T-helper 1 cell treated with Interleukin-12 subunit alpha and Interleukin-12 subunit beta and Interleukin-4 antibody, amounts not matched to agents 30 μg/mL and 1 μg/mL, for 36 hours (primary cell): Measurements from ENCODE around the gene GORASP2.

Experiments
- H3K27ac Mint-ChIP-seq: one replicate; pipeline ENCODE4 v1.8.0; 2021; ENCODE audit warnings: mild to moderate bottlenecking, mixed read lengths
- H3K27me3 Mint-ChIP-seq: one replicate; pipeline ENCODE4 v1.8.0; 2021; ENCODE audit warnings: low read depth, mixed read lengths
- H3K36me3 Mint-ChIP-seq: one replicate; pipeline ENCODE4 v1.8.0; 2021; ENCODE audit warnings: low read depth, mixed read lengths
- H3K4me1 Mint-ChIP-seq: one replicate; pipeline ENCODE4 v1.8.0; 2021; ENCODE audit warnings: low read depth, mixed read lengths
- H3K4me3 Mint-ChIP-seq: one replicate; pipeline ENCODE4 v1.8.0; 2021; ENCODE audit warnings: mild to moderate bottlenecking, moderate library complexity, mixed read lengths
- H3K9me3 Mint-ChIP-seq: one replicate; pipeline ENCODE4 v1.8.0; 2021; ENCODE audit warnings: mixed read lengths

GORASP2 gene

DNA sequence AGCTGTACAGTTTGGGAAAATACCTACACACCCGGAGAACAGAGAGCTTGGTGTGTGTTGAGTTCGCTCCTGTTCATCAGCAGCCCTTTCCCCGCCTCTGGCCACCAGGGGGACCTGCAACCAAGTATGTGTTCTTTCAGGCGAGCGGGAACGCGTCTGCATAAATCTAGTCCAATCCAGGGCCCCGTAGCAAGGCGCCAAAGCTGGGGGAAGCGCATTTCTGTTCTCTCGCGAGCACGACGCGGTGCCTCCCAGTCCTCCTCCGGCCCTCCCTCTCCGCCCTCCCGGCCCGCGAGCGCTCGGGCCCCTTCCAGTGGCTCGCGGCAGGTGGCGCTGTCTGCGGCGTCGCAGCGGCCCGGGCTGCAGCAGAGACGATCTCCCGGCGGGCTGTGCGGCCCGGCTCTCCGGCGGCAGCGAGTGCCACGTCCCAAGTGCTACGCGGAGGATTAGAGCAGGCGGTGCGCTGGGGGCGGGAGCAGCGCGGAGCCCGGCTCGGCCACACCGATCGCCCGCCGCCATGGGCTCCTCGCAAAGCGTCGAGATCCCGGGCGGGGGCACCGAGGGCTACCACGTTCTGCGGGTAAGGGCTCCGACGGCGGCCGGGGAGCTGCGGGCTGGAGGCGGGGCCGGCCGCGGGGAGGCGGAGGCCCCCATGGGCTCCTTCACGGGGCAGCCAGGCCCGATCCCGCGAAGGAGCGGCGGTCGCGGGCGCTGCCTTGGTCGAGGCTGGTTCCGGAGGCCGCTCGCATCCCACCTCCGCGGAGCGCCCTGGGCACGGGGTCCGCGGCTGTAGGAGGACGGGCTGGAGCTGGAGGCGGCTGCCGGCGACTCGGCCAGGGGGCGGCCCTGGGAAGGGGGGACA lies at the start of gene GORASP2:
Gene GORASP2 (plus strand): TSS at position 430 of the 862 bp plus-strand sequence. CDS start 88 bp downstream, at position 518.
- Mint-ChIP-seq H3K4me1 (peaks cover 36% of the 10 kb centered on the region), H3K9me3 (peaks cover 10% of the 10 kb centered on the region), H3K4me3 (peak within 1 kb of the TSS; percentile 91)

DNA sequence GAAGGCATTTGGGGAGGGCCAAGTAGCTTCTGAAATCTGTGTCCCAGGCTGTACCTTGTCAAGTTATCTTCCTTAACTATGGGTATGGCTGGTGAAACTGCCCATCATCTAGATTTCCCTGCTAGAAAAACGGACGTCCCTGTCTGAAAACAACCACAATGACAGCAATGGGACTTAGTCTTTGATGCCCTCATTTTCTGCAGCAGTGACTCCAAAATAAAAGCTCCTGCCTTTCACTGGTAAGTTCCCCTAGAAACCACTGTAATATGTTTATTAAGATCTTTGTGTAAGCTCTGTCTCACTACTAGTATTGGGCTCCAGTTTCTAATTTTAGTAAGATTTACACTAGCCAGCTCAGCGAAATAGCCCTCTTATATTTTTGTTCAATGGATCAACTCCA lies 47.2 kb upstream of the GORASP2 start:
- H3K36me3 Mint-ChIP-seq = no peaks in the 10 kb centered on the region
- peaks cover 8% of the 10 kb centered on the region for H3K4me1 Mint-ChIP-seq
- H3K9me3 Mint-ChIP-seq = no peaks in the 10 kb centered on the region

More for the DNA sequence above, at the start of gene GORASP2:
- no peaks in the 10 kb centered on the region for H3K27me3 Mint-ChIP-seq
- H3K27ac Mint-ChIP-seq = peak within 1 kb of the TSS; percentile 91
- peaks cover 8% of the 10 kb centered on the region for H3K36me3 Mint-ChIP-seq

DNA sequence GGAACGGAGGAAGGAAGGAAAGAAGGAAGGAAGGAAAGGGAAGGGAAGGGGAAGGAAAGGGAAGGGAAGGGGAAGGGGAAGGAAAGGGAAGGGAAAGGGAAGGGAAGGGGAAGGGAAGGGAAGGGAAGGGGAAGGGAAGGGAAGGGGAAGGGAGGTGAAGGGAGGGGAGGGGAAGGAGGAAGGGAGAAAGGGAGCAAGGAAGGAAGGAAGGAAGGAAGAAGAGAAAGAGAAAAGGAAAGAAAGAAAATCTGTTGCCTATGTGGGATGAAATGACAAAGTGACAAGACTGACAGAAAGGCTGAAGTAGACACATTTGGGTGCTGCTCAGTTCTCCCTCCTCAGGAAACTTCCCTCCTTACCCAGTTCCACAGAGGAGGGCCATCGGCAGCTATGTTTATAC lies 46.3 kb upstream of the GORASP2 start:
- no peak overlapping the region for H3K27ac Mint-ChIP-seq
- no peaks in the 10 kb centered on the region for H3K9me3 Mint-ChIP-seq
- peaks cover 28% of the 10 kb centered on the region for H3K27me3 Mint-ChIP-seq
- H3K36me3 Mint-ChIP-seq = no peaks in the 10 kb centered on the region
- peaks cover 8% of the 10 kb centered on the region for H3K4me1 Mint-ChIP-seq
- H3K4me3 Mint-ChIP-seq = no peak overlapping the region

More for the DNA sequence above, 47.2 kb upstream of the GORASP2 start:
- Mint-ChIP-seq H3K4me3 (no peak overlapping the region), H3K27ac (no peak overlapping the region), H3K27me3 (peaks cover 28% of the 10 kb centered on the region)

DNA sequence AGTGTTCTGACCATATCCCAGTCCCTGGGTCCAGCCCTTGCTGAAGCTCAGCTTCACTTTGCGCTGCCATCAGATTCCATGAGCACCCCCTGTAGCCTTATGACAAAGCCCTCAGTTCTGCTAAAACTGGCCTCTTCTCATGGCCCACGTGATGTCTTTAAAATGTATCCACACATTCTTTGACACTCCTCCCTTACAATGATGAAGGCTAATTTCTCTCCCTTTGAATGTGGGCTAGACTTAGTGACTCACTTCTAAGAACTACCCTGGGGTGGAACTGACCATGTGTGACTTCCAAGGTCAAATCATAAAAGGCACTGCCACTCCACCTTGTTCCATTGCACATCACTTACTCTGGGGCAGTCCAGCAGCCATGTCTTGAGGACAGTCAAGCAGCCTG lies 45.4 kb upstream of the GORASP2 start:
- no peaks in the 10 kb centered on the region for H3K9me3 Mint-ChIP-seq

DNA sequence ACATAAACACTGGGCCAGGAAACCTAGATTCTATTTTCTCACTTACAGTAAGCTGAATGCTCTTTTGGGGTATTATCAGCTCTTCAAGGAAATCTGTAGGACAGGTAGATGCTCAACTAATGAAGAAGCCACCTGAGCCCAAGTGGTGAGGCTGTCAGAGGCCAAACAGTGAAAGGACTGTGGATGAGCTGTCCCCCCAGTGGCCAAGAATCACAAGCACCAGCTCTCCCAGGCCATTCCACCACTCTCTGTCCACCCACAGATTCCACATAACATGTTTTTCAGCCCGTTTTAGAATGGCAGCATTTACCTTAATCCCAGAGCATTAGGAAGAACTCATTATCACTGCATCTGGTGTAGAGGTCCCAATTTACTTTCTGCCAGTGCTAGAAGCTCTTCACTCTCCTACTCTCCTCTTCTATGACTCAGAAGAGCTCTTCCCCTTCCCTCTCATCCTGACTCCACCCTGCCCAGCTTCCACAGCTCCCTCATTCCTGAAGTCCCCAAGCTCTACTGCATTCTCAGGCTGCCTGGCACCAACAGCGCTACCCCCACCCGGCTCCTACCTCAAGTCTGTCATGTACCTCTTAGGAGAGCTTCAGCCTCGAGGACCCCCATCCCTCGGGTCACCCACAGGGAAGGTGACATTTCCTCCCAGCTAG lies 43.8 kb upstream of the GORASP2 start:
- Mint-ChIP-seq H3K4me1 (no peaks in the 10 kb centered on the region), H3K27me3 (peaks cover 34% of the 10 kb centered on the region), H3K36me3 (no peaks in the 10 kb centered on the region), H3K4me3 (no peak overlapping the region), H3K27ac (no peak overlapping the region), H3K9me3 (no peaks in the 10 kb centered on the region)

More for the DNA sequence above, 45.4 kb upstream of the GORASP2 start:
- no peak overlapping the region for H3K27ac Mint-ChIP-seq
- H3K27me3 Mint-ChIP-seq = peaks cover 31% of the 10 kb centered on the region
- no peak overlapping the region for H3K4me3 Mint-ChIP-seq
- peaks cover 1% of the 10 kb centered on the region for H3K4me1 Mint-ChIP-seq
- H3K36me3 Mint-ChIP-seq = no peaks in the 10 kb centered on the region

DNA sequence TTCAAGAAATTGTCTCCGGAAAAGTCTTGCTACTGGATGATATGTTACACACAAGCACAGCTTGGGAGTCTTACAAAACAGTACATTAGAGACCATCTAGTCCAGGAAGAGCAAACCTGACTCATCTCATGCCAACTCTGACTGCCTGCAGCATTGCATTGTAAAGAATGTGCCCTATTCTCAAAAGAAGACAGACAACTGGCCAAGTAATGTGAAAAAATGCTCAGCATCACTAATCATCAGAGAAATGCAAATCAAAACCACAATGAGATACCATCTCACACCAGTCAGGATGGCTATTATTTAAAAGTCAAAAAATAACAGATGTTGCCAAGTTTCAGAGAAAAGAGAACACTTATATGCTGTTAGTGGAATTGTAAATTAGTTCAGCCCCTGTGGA lies 42.7 kb upstream of the GORASP2 start:
- Mint-ChIP-seq H3K9me3 (no peaks in the 10 kb centered on the region), H3K4me3 (no peak overlapping the region), H3K27ac (no peak overlapping the region), H3K36me3 (no peaks in the 10 kb centered on the region), H3K27me3 (peaks cover 37% of the 10 kb centered on the region), H3K4me1 (no peaks in the 10 kb centered on the region)

DNA sequence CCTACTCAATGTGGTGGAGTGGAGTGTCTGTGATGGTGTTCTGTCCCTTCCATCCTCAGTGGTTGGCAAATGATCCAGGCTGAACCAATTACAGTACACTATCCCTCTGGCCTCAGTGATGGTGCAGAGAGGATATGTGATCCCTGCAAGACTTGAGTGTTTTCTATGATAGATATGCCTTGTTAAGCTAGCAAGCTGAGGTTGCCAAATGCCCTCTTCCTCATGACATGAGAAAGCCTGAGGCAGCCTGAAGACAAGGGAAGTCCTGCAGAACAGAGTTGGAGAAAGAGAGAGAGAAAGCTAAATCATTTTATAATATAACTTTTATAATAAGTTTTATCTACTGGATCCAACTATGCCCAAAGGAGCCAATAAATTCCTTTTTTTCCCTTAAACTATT lies 41.6 kb upstream of the GORASP2 start:
- Mint-ChIP-seq H3K27me3 (peaks cover 26% of the 10 kb centered on the region), H3K27ac (no peak overlapping the region), H3K36me3 (no peaks in the 10 kb centered on the region), H3K9me3 (no peaks in the 10 kb centered on the region), H3K4me3 (no peak overlapping the region), H3K4me1 (no peaks in the 10 kb centered on the region)

DNA sequence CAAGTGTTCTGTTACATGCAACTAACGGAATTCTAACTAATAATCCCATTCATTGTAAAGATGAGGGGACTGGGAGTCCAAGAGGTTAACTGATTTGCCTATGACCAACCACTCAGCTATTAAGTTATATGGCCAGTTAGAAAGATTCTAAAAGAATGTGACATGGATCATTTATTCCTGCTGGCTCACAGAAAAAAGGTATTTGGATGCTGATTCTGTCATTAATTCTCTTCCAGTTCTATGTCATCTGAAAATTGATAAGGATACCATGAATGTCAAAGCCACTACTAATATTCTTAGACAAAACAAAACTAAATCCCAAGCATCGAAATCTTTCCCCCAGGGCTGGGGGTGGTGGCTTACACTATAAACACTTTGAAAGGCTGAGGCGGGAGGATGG lies 41.2 kb upstream of the GORASP2 start:
- Mint-ChIP-seq H3K36me3 (no peaks in the 10 kb centered on the region), H3K9me3 (no peaks in the 10 kb centered on the region), H3K4me1 (no peaks in the 10 kb centered on the region), H3K27me3 (peaks cover 24% of the 10 kb centered on the region), H3K4me3 (no peak overlapping the region), H3K27ac (no peak overlapping the region)

DNA sequence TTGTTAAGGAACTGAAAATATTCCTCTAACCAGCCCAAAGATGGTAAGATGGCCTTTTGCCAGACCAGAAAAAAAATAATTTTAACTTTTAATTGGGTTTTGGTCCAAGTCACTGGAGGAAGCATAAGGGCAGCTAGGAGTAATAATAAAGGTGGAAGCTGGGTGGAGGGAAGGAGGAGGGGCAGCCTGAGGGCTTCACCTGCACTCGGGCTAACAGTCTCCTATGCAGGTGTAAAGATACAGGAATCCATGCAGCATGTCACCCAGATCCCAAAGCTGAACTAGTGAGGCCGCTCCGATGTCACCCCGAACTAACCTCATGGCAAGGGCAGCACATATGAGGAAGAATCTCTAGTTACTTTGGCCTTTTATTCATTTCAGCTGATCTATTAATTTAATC lies 37.2 kb upstream of the GORASP2 start:
- no peak overlapping the region for H3K4me3 Mint-ChIP-seq
- no peak overlapping the region for H3K27ac Mint-ChIP-seq
- no peaks in the 10 kb centered on the region for H3K9me3 Mint-ChIP-seq
- peaks cover 21% of the 10 kb centered on the region for H3K27me3 Mint-ChIP-seq
- no peaks in the 10 kb centered on the region for H3K36me3 Mint-ChIP-seq
- no peaks in the 10 kb centered on the region for H3K4me1 Mint-ChIP-seq

DNA sequence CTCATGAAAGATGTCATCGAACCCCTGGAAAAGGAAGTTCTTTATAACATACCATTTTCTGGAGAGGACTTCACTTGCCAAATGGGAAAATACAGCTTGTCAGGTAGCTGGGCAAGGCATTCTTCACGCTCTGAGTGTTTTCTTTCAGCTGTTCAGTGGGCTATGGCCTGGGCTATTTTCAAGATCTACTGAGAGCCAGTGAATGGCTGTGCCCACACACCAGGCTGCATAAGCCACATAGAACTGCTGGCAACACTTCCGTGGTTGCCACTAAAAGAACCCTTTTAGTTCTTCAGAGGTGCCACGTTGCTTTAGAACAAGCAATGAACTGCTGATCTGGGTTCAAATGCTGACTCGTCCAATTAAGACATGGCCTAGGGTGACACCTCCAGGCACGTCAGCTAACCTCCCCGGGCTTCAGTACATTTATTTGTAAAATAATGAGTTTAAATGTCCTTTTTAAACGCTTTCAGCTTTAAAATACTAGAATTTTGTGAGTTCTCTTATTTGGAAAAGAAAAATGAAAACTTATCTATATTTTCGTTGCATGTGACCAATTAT lies 36.6 kb upstream of the GORASP2 start:
- no peaks in the 10 kb centered on the region for H3K36me3 Mint-ChIP-seq
- no peaks in the 10 kb centered on the region for H3K9me3 Mint-ChIP-seq
- H3K27me3 Mint-ChIP-seq = peaks cover 21% of the 10 kb centered on the region
- H3K4me1 Mint-ChIP-seq = no peaks in the 10 kb centered on the region
- H3K4me3 Mint-ChIP-seq = no peak overlapping the region
- H3K27ac Mint-ChIP-seq = no peak overlapping the region

DNA sequence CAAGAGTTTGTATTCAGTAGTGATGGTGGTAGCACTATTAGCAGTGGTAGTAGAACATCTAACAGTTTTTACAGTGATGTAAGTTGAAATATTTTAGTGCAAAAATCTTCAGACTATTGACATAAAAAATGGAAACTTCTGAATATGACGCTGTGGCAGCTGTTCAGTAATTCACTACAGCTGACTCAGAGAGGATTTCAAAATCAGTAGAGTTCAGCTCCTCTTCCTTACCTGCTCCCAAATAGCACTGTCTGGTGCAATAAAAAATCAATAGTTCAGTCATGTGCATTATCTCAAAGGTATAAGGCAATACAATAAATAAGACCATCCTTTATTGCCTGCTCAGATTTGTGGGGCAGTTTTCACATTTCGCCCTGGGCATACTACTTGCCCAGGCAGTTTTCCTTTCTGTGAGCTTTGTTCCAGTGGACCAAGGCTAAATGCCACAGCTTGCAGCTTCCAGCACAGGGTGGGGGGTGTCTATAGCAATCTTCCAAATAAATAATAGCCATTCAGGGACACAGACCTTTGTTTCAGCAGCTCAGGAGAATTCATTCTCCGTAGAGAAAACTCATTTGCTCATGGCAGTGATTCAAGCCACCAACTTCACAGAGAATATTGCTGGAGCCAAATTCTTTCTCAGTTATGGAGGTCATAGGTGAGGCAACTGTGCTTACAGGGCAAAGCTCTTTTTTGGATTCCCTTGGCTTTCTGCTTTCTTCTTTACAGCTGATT lies 33.9 kb upstream of the GORASP2 start:
- peaks cover 14% of the 10 kb centered on the region for H3K27me3 Mint-ChIP-seq
- H3K27ac Mint-ChIP-seq = no peak overlapping the region
- no peaks in the 10 kb centered on the region for H3K36me3 Mint-ChIP-seq
- H3K4me1 Mint-ChIP-seq = no peaks in the 10 kb centered on the region
- no peaks in the 10 kb centered on the region for H3K9me3 Mint-ChIP-seq
- no peak overlapping the region for H3K4me3 Mint-ChIP-seq

DNA sequence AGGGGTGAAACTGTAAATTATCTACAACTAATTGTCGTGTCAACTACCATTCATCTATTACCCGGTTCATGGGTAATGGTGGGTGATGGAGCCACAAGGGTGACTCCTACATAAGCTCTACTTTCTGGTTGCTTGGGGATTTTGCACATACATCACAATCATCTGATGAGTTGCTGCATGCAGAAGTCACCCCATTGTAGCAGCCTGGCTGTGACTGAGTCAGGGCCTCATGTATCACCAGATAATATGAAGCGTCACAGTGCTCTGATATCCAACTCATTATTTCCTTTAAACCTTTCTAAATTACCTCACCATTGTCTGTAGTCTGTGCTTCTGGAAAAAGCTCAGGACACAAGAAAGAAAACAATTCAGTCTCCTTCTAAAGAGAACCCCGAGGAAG lies 32.4 kb upstream of the GORASP2 start:
- Mint-ChIP-seq H3K27ac (no peak overlapping the region), H3K4me1 (no peaks in the 10 kb centered on the region), H3K9me3 (no peaks in the 10 kb centered on the region), H3K36me3 (no peaks in the 10 kb centered on the region), H3K4me3 (no peak overlapping the region), H3K27me3 (peaks cover 8% of the 10 kb centered on the region)

DNA sequence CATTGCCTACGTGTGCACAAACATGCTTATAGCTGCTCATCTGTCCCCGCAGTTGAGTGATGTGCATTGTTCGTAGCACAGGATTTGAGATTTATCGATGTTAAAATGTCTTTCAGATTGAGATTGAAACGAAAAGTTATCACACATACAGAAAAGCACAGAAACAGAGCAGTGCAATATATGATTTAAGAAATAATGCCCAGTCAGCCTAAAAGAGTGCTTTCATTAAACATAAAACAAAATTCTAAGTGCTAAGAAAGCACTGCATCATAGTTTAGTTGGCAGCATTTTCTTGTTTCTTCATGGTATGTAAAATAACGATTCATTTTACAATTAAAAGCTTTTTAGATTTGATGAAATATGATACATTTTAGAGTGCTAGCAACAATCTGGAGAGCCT lies 31.9 kb upstream of the GORASP2 start:
- H3K27me3 Mint-ChIP-seq = peaks cover 8% of the 10 kb centered on the region
- no peak overlapping the region for H3K27ac Mint-ChIP-seq
- no peaks in the 10 kb centered on the region for H3K9me3 Mint-ChIP-seq
- H3K4me3 Mint-ChIP-seq = no peak overlapping the region
- H3K4me1 Mint-ChIP-seq = no peaks in the 10 kb centered on the region
- no peaks in the 10 kb centered on the region for H3K36me3 Mint-ChIP-seq

DNA sequence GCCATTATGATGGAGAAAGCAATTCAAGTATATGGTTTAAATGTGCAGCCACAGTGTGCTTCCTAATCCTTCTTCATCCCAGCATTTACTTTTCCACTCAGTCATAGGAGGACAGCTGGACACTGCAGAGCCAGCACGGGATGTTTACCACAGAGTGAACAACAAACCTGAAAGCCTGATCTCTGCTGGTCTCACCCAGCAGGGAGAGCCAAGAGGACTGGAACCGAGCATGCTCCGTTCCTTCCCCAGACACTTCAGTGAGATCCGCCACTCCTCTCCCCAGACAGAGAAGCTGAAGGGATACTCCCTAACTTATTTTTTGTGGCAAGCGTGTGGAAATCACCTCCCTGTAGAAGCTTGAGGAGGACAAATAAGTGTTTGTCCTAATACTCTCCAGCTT lies 23.2 kb upstream of the GORASP2 start:
- no peak overlapping the region for H3K27ac Mint-ChIP-seq
- H3K4me3 Mint-ChIP-seq = no peak overlapping the region
- peaks cover 14% of the 10 kb centered on the region for H3K9me3 Mint-ChIP-seq
- no peaks in the 10 kb centered on the region for H3K36me3 Mint-ChIP-seq
- no peaks in the 10 kb centered on the region for H3K27me3 Mint-ChIP-seq
- no peaks in the 10 kb centered on the region for H3K4me1 Mint-ChIP-seq
